OCI-LY7 (cell line): ENCODE data around the gene TBC1D21.

Experiments
- CTCF ChIP-seq: fragments of 200-600 bp; sonication (generic); conservative IDR thresholded peaks from 2 replicates; pipeline ENCODE4 v1.5.1; 2014; ENCODE audit warnings: mild to moderate bottlenecking, antibody characterized with exemption, low read length, moderate library complexity, mixed read lengths
- EZH2phosphoT487 ChIP-seq: fragments of 200-600 bp; sonication (generic); IDR thresholded peaks from 2 replicates; pipeline ENCODE4 v1.6.1; 2018; ENCODE audit warnings: low read depth, borderline replicate concordance, mild to moderate bottlenecking, mixed run types, antibody characterized with exemption, low read length, moderate library complexity, mixed read lengths

- TF ChIP-seq CTCF (no peak), EZH2phosphoT487 (no peak)
These were observed 53.0 kb downstream of the TBC1D21 start, which contains the start of gene LOXL1 for GRCh38 chr15:73926219-73927002.
